ENCODE results near the gene SUMO4. TPM values are rescaled to one million over a fixed set of nuclear protein-coding genes. Genes with fewer than 3 reads are reported as not detected.

The SUMO4 gene
- total and polyA plus RNA-seq, 2 of the 8 experiments (the other 6 are each of a cell fraction or from before 2014, with no cell fraction given): 0.09 to 1.3 TPM

DNA sequence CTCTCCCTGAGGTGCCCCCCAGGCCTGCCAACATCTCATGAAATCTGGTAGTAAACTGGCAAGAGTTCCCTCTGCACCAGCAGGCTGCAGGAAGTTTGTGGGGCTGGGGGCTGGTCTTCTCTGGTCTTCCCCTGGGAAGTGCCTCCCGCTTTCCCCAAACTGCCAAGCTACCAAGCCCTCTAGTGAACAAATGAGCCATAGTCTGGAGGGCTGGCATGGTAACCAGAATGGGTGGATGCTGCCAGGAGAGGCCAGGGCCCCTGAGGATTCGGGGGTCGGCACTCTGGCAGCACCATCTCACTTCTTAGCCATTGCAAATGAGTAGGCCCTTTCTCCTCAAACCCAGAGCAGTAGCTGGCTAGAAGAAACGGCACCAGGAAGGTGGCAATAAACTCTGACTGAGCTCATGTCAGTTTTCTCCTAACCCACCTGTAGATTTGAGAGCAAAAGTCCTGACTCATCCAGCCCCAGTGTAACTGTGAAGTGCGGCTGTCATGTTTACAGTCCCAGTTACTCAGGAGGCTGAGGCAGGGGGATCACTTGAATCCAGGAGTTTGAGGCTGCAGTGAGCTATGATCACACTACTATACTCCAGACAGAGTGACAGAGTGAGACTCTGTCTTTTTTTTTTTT lies 48.9 kb downstream of the SUMO4 start:
- Histone ChIP-seq H3K27ac (ENCODE audit: low read depth, low read length) (no peak overlapping the region), H2AFZ (ENCODE audit: low read length) (no peak overlapping the region), H3K14ac (ENCODE audit: insufficient read length) (no peak overlapping the region), H4K20me1 (replicated peaks in 1 of 2; ENCODE audit: control insufficient read depth in 1 of 2, insufficient read depth in 2 of 2, low read length in 2 of 2) (no peaks in the 10 kb centered on the region), H3K23ac (ENCODE audit: insufficient read length) (no peak overlapping the region), H2BK15ac (ENCODE audit: low read length) (no peak overlapping the region), H4K5ac (ENCODE audit: insufficient read length, low read depth, low read length) (no peak overlapping the region), H3K56ac (replicated peaks; ENCODE audit: insufficient read length, low read depth, low read length) (no peak overlapping the region), H3K4me1 (replicated peaks in 1 of 4; ENCODE audit: control insufficient read depth in 3 of 4, insufficient read depth in 4 of 4, low read length in 3 of 4) (peaks cover 0 to 1% (median 0%) of the 10 kb centered on the region in 4 experiments; a peak in 2 of 7 replicates), H3K4me2 (ENCODE audit: insufficient read depth in 1 of 2, low read depth in 2 of 2, low read length in 2 of 2) (no peak overlapping the region), H4K8ac (ENCODE audit: extremely low read depth, insufficient read depth, low read length) (no peak overlapping the region), H3K27me3 (replicated peaks in 1 of 4; ENCODE audit: control insufficient read depth in 3 of 4, extremely low read depth in 1 of 4, insufficient read depth in 3 of 4, low read length in 3 of 4) (peaks cover 16 to 32% (median 30%) of the 10 kb centered on the region in 4 experiments), H3K9me3 (ENCODE audit: insufficient read depth in 2 of 2, low read depth in 1 of 2, low read length in 1 of 2) (no peaks in the 10 kb centered on the region; a peak in 2 of 4 replicates), H3K23me2 (ENCODE audit: low read depth, low read length) (peaks cover 11% of the 10 kb centered on the region; the same call in 1 of the 2 replicates), H3K18ac (ENCODE audit: extremely low read depth, low read length) (no peak overlapping the region), H2BK20ac (ENCODE audit: low read length) (no peak overlapping the region), H2BK5ac (ENCODE audit: low read depth, low read length) (no peak overlapping the region), H3K4me3 (ENCODE audit: extremely low read depth in 1 of 4, insufficient read depth in 2 of 4, low read depth in 3 of 4, low read length in 4 of 4) (no peak overlapping the region), H3K36me3 (ENCODE audit: control insufficient read depth in 2 of 4, insufficient read depth in 4 of 4, low read length in 3 of 4) (no peaks in the 10 kb centered on the region), H2BK12ac (ENCODE audit: low read depth, low read length) (no peak overlapping the region), H3K79me2 (ENCODE audit: control insufficient read depth in 1 of 2, insufficient read depth in 2 of 2, low read length in 2 of 2) (no peaks in the 10 kb centered on the region), H3K4ac (replicated peaks; ENCODE audit: insufficient read length, low read depth, low read length) (no peak overlapping the region), H2AK5ac (ENCODE audit: low read depth, low read length) (no peak overlapping the region), H2BK120ac (replicated peaks; ENCODE audit: low read depth, low read length) (no peak overlapping the region), H3K79me1 (ENCODE audit: low read depth, low read length) (no peaks in the 10 kb centered on the region), H3K9ac (replicated peaks in 1 of 4; ENCODE audit: extremely low read depth in 1 of 4, low read depth in 3 of 4, low read length in 3 of 4) (no peak overlapping the region), H4K91ac (replicated peaks; ENCODE audit: insufficient read length, low read length) (no peak overlapping the region)
- FAIRE-seq (no peak), DNase-seq (ENCODE audit: low read depth in 1 of 2, low spot score in 2 of 2) (no peak)
- 80% methylated on average over 5 of the region's 5 CpGs; no CpG with 5 or more reads in 1 of the 2 experiments for WGBS, 2 experiments (ENCODE audit: extremely low coverage in 1 of 2, insufficient coverage in 1 of 2, insufficient read length in 1 of 2, insufficient replicate concordance in 2 of 2, low coverage in 1 of 2, low lambda C conversion rate in 2 of 2, missing lambda C conversion rate in 1 of 2)
- ChIA-PET POLR2A (ENCODE audit: partially characterized antibody) (no interaction called here), CTCF (ENCODE audit: partially characterized antibody) (interaction anchor here (0.7 to 3.0 kb wide), 8 partner anchors 11 to 364 kb away, joined by 3 to 11 read pairs (median 4); no protein-coding TSS in a partner anchor)
- TF ChIP-seq CBX8 (IDR thresholded peaks at IDR 0.05; ENCODE audit: borderline replicate concordance, low read depth, low read length): no peak
- no peak for TF ChIP-seq CHD1 (IDR thresholded peaks at IDR 0.05; ENCODE audit: low read depth, low read length)
- TF ChIP-seq HDAC6 (IDR thresholded peaks at IDR 0.05; ENCODE audit: low read depth, low read length): no peak
- TF ChIP-seq, protein P1, sequence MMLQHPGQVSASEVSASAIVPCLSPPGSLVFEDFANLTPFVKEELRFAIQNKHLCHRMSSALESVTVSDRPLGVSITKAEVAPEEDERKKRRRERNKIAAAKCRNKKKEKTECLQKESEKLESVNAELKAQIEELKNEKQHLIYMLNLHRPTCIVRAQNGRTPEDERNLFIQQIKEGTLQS (IDR thresholded peaks at IDR 0.05; ENCODE audit: insufficient read depth, low read depth, low read length): no peak
- no peak for TF ChIP-seq MAFK (IDR thresholded peaks at IDR 0.05; ENCODE audit: low read depth, low read length)
- no peak for TF ChIP-seq SRF (IDR thresholded peaks at IDR 0.05; ENCODE audit: low read depth, low read length)
- no peak for TF ChIP-seq SAP30 (IDR thresholded peaks at IDR 0.05; ENCODE audit: insufficient read depth, insufficient replicate concordance, low read length)
- no peak for TF ChIP-seq KDM5A (IDR thresholded peaks at IDR 0.05; ENCODE audit: low read length)
- no peak for TF ChIP-seq ASH2L (IDR thresholded peaks at IDR 0.05; ENCODE audit: low read length)
- TF ChIP-seq SUZ12 (IDR thresholded peaks at IDR 0.05; ENCODE audit: low read length): no peak
- TF ChIP-seq SP4 (IDR thresholded peaks at IDR 0.05; ENCODE audit: low read length): no peak
- no peak for TF ChIP-seq SIX5 (IDR thresholded peaks at IDR 0.05; ENCODE audit: low read depth, low read length)
- TF ChIP-seq EP300 (IDR thresholded peaks at IDR 0.05; ENCODE audit: borderline replicate concordance in 1 of 2, low read depth in 2 of 2, low read length in 2 of 2): no peak

Data from H1 (cell line).